WTC11 (cell line): ENCODE results near the gene ZNF155. TPM values are rescaled to one million over a fixed set of nuclear protein-coding genes. Genes with fewer than 3 reads are reported as not detected.

ENCODE experiments used
- ATAC-seq: fragments of 200-7000 bp; cut with Tn5 transposase; 2 replicates; pipeline ENCODE4 v1.10.0; 2021; ENCODE audit warnings: mild to moderate bottlenecking, moderate library complexity
- CTCF ChIA-PET: fragments of 300-600 bp; sonication (Branson Sonifier 250); formaldehyde crosslinking; loops from one replicate; lab custom pipeline; 2021; ENCODE audit warnings: antibody characterized with exemption; lab: Charles Lee
- POLR2A ChIA-PET: fragments of 350-600 bp; sonication (Branson Sonifier 250); formaldehyde crosslinking; loops from one replicate; lab custom pipeline; 2021; ENCODE audit warnings: antibody characterized with exemption; lab: Charles Lee
- DNase-seq: peaks from one replicate; pipeline ENCODE4 v3.0.0; 2021; ENCODE audit warnings: low spot score
- H3K27ac Mint-ChIP-seq: 2 replicates; pipeline ENCODE4 v1.8.0; 2021; ENCODE audit warnings: mixed read lengths
- H3K27me3 Mint-ChIP-seq: 2 replicates; pipeline ENCODE4 v1.8.0; 2021; ENCODE audit warnings: low read depth, mild to moderate bottlenecking, moderate library complexity, mixed read lengths
- H3K36me3 Mint-ChIP-seq: 2 replicates; pipeline ENCODE4 v1.8.0; 2021; ENCODE audit warnings: mixed read lengths
- H3K4me1 Mint-ChIP-seq: 2 replicates; pipeline ENCODE4 v1.8.0; 2022; ENCODE audit warnings: mixed read lengths
- H3K4me3 Mint-ChIP-seq: 2 replicates; pipeline ENCODE4 v1.8.0; 2021; ENCODE audit warnings: mild to moderate bottlenecking, moderate library complexity, mixed read lengths
- H3K9me3 Mint-ChIP-seq: 2 replicates; pipeline ENCODE4 v1.8.0; 2021; ENCODE audit warnings: mixed read lengths
- ELF4 ChIP-seq: sonication (generic); formaldehyde crosslinking; IDR thresholded peaks from 2 replicates; pipeline ENCODE4 v1.8.1; 2022; ENCODE audit warnings: low read depth, mild to moderate bottlenecking, moderate library complexity, missing genetic modification reagents
- FOXJ3 ChIP-seq: sonication (generic); formaldehyde crosslinking; IDR thresholded peaks from 2 replicates; pipeline ENCODE4 v1.9.0; 2021; ENCODE audit warnings: missing genetic modification reagents, mild to moderate bottlenecking, borderline replicate concordance
- GRHL2 ChIP-seq: fragments of 250-450 bp; sonication (Bioruptor Pico); IDR thresholded peaks from 2 replicates; pipeline ENCODE4 v1.8.0; 2022; ENCODE audit warnings: mild to moderate bottlenecking, moderate library complexity; ENCODE audit not compliant: insufficient replicate concordance, severe bottlenecking
- MYBL2 ChIP-seq: sonication (generic); formaldehyde crosslinking; IDR thresholded peaks from 2 replicates; pipeline ENCODE4 v1.8.1; 2023; ENCODE audit warnings: mild to moderate bottlenecking, moderate library complexity, missing genetic modification reagents
- TEAD4 ChIP-seq: sonication (generic); formaldehyde crosslinking; IDR thresholded peaks from 2 replicates; pipeline ENCODE4 v1.8.0; 2022; ENCODE audit warnings: mild to moderate bottlenecking, missing genetic modification reagents
- ZNF232 ChIP-seq: sonication (generic); formaldehyde crosslinking; IDR thresholded peaks from 2 replicates; pipeline ENCODE4 v1.8.0; 2022; ENCODE audit warnings: mild to moderate bottlenecking, missing genetic modification reagents
- ZNF263 ChIP-seq: sonication (generic); formaldehyde crosslinking; IDR thresholded peaks from 2 replicates; pipeline ENCODE4 v1.8.1; 2022; ENCODE audit warnings: low read depth, mild to moderate bottlenecking, moderate library complexity, missing genetic modification reagents
- ZNF416 ChIP-seq: fragments of 250-450 bp; sonication (Bioruptor Pico); IDR thresholded peaks from 2 replicates; pipeline ENCODE4 v1.9.0; 2021; ENCODE audit warnings: mild to moderate bottlenecking, inconsistent platforms
- ZNF423 ChIP-seq: fragments of 250-450 bp; sonication (Bioruptor Pico); IDR thresholded peaks from 2 replicates; pipeline ENCODE4 v2.1.2; 2022; ENCODE audit warnings: mild to moderate bottlenecking, moderate library complexity
- total RNA-seq: library from RNA; stranded (reverse); gene quantifications from 3 replicates; pipeline ENCODE4 v1.2.3, GENCODE V29; 2021
- TF ChIP-seq, protein P1 (sequence below): sonication (generic); formaldehyde crosslinking; IDR thresholded peaks from 2 replicates; pipeline ENCODE4 v1.8.1; 2023; ENCODE audit warnings: mild to moderate bottlenecking, missing genetic modification reagents, moderate library complexity
- TF ChIP-seq, protein P2 (sequence below): sonication (generic); formaldehyde crosslinking; IDR thresholded peaks from 2 replicates; pipeline ENCODE4 v1.8.0; 2023; ENCODE audit warnings: missing genetic modification reagents
- TF ChIP-seq, protein P3 (sequence below): sonication (generic); formaldehyde crosslinking; IDR thresholded peaks from 2 replicates; pipeline ENCODE4 v1.8.0; 2022; ENCODE audit warnings: mild to moderate bottlenecking, missing genetic modification reagents

ZNF155 gene
- total RNA-seq, 1 experiment from 2014 or later = 10.2 TPM

DNA sequence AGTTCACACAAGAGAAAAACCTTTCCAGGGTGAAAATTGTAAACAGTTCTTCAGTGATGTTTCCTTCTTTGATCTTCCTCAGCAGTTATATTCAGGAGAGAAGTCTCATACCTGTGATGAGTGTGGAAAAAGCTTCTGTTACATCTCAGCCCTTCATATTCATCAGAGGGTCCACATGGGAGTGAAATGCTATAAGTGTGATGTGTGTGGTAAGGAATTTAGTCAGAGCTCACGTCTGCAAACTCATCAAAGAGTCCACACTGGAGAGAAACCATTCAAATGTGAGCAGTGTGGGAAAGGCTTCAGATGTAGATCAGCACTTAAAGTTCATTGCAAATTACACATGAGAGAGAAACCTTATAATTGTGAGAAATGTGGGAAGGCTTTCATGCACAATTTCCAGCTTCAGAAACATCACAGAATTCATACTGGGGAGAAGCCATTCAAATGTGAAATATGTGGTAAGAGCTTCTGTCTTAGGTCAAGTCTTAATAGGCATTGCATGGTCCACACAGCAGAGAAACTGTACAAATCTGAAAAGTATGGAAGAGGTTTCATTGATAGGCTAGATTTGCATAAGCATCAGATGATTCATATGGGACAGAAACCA, 48.1 kb downstream of the ZNF155 start:
- TF ChIP-seq MYBL2 (CRISPR knock-in tag) (no peak), ZNF416 (CRISPR knock-in tag) (no peak), GRHL2 (CRISPR knock-in tag) (no peak), ZNF263 (CRISPR knock-in tag) (no peak), ELF4 (CRISPR knock-in tag) (no peak), FOXJ3 (no peak), ZNF232 (no peak), TEAD4 (CRISPR knock-in tag) (no peak)
- TF ChIP-seq, protein P1, sequence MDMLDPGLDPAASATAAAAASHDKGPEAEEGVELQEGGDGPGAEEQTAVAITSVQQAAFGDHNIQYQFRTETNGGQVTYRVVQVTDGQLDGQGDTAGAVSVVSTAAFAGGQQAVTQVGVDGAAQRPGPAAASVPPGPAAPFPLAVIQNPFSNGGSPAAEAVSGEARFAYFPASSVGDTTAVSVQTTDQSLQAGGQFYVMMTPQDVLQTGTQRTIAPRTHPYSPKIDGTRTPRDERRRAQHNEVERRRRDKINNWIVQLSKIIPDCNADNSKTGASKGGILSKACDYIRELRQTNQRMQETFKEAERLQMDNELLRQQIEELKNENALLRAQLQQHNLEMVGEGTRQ = no peak
- TF ChIP-seq, protein P2, sequence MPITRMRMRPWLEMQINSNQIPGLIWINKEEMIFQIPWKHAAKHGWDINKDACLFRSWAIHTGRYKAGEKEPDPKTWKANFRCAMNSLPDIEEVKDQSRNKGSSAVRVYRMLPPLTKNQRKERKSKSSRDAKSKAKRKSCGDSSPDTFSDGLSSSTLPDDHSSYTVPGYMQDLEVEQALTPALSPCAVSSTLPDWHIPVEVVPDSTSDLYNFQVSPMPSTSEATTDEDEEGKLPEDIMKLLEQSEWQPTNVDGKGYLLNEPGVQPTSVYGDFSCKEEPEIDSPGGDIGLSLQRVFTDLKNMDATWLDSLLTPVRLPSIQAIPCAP (CRISPR knock-in tag) = no peak
- TF ChIP-seq, protein P3, sequence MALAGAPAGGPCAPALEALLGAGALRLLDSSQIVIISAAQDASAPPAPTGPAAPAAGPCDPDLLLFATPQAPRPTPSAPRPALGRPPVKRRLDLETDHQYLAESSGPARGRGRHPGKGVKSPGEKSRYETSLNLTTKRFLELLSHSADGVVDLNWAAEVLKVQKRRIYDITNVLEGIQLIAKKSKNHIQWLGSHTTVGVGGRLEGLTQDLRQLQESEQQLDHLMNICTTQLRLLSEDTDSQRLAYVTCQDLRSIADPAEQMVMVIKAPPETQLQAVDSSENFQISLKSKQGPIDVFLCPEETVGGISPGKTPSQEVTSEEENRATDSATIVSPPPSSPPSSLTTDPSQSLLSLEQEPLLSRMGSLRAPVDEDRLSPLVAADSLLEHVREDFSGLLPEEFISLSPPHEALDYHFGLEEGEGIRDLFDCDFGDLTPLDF (CRISPR knock-in tag) = no peak
- Mint-ChIP-seq H3K4me1 (no peaks in the 10 kb centered on the region), H3K27ac (no peak overlapping the region), H3K4me3 (no peak overlapping the region), H3K9me3 (peaks cover 91% of the 10 kb centered on the region), H3K27me3 (peaks cover 11% of the 10 kb centered on the region), H3K36me3 (peaks cover 90% of the 10 kb centered on the region)
- ChIA-PET POLR2A (no interaction called here), CTCF (no interaction called here)
- DNase-seq (no peak), ATAC-seq (no peak)

DNA sequence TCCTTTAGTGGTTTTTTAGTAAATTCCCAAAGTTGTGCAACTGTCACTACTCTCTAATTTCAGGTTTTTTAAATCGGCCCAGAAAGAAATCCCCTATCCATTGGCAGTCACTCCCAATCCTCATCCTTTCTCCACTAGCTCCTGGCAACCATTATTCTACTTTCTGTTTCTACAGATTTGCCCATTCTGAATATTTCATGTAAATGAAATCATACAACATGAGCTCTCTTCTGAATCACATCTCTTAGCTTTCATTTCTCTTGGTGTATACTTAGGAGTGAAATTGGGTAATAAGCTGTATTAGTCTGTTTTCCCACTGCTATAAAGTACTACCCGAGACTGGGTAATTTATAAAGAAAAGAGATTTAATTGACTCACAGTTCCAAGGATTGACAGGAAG, 58.2 kb downstream of the ZNF155 start:
- Mint-ChIP-seq H3K4me3 (no peak overlapping the region), H3K27me3 (peaks cover 18% of the 10 kb centered on the region), H3K36me3 (peaks cover 21% of the 10 kb centered on the region), H3K27ac (no peak overlapping the region), H3K9me3 (peaks cover 78% of the 10 kb centered on the region), H3K4me1 (no peaks in the 10 kb centered on the region)
- ChIA-PET CTCF (no interaction called here), POLR2A (no interaction called here)
- DNase-seq = no peak
- no peak for TF ChIP-seq ZNF423 (CRISPR knock-in tag)
- ATAC-seq = no peak

Other genes starting within 250 kb of the ZNF155 start
- gene SMG9, start 229.2 kb upstream of the ZNF155 start, total RNA-seq = 25.7 to 39.6 TPM (median 34.3 TPM) in 3 replicates
- 0.76 to 1.1 TPM (median 0.98 TPM) in 3 replicates for gene KCNN4, start 203.2 kb upstream of the ZNF155 start, total RNA-seq
- 0.39 to 0.78 TPM (median 0.46 TPM) in 3 replicates for gene LYPD5, start 181.7 kb upstream of the ZNF155 start, total RNA-seq
- 6.2 to 7.1 TPM (median 6.7 TPM) in 3 replicates for gene ZNF283, start 156.9 kb upstream of the ZNF155 start, total RNA-seq
- gene ZNF404, start 100.2 kb upstream of the ZNF155 start, total RNA-seq = 3.0 to 5.1 TPM (median 3.2 TPM) in 3 replicates
- 10.1 to 12.2 TPM (median 11.0 TPM) in 3 replicates for gene ZNF45, start 48.9 kb upstream of the ZNF155 start, total RNA-seq
- 7.0 to 7.6 TPM (median 7.2 TPM) in 3 replicates for gene ZNF221, start 33.0 kb upstream of the ZNF155 start, total RNA-seq
- gene ZNF230, start 18.8 kb downstream of the ZNF155 start, total RNA-seq = 2.2 to 4.0 TPM (median 3.5 TPM) in 3 replicates
- 3.4 to 4.6 TPM (median 3.5 TPM) in 3 replicates for gene ZNF222, start 41.2 kb downstream of the ZNF155 start, total RNA-seq
- gene ZNF223, start 67.8 kb downstream of the ZNF155 start, total RNA-seq = 5.0 to 7.2 TPM (median 5.7 TPM) in 3 replicates
- 1.7 to 3.0 TPM (median 2.7 TPM) in 3 replicates for gene ZNF284, start 88.0 kb downstream of the ZNF155 start, total RNA-seq
- gene ZNF224, start 110.2 kb downstream of the ZNF155 start, total RNA-seq = 12.4 to 14.8 TPM (median 13.7 TPM) in 3 replicates
- gene ZNF225, start 129.2 kb downstream of the ZNF155 start, total RNA-seq = 3.9 to 5.1 TPM (median 4.4 TPM) in 3 replicates
- gene ZNF234, start 157.4 kb downstream of the ZNF155 start, total RNA-seq = 7.0 to 7.5 TPM (median 7.5 TPM) in 3 replicates
- gene ZNF226, start 180.9 kb downstream of the ZNF155 start, total RNA-seq = 14.5 to 18.5 TPM (median 18.0 TPM) in 3 replicates
- 17.8 to 18.7 TPM (median 18.5 TPM) in 3 replicates for gene ZNF227, start 228.3 kb downstream of the ZNF155 start, total RNA-seq